Measurements from ENCODE around the gene AGBL4.

The AGBL4 gene

DNA sequence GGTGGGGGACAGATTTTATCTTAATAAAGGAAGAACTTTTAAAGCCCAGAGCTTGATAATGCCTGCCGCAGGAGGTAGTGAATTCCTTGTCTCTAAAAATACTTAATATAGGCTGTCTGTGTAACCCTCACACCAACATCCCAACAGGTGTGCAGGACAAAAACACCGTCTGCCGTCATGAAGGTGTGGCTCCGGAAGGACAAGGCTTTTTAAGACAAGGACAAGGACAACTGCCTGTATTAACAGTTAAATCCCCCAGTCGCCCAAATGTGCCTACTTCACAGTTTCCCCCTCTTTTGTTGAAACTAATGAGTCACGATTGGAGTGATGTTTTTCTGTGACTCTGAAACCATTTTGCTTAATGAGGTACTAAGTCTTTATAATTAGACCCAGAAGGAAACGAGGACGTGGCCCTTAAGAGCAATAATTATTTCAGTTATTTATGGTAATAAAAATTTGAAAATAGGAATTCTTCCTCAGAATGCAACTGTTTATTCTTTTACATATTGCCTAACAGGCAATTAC is 1524.5 kb downstream of the AGBL4 start:
- no peak for DNase-seq

DNA sequence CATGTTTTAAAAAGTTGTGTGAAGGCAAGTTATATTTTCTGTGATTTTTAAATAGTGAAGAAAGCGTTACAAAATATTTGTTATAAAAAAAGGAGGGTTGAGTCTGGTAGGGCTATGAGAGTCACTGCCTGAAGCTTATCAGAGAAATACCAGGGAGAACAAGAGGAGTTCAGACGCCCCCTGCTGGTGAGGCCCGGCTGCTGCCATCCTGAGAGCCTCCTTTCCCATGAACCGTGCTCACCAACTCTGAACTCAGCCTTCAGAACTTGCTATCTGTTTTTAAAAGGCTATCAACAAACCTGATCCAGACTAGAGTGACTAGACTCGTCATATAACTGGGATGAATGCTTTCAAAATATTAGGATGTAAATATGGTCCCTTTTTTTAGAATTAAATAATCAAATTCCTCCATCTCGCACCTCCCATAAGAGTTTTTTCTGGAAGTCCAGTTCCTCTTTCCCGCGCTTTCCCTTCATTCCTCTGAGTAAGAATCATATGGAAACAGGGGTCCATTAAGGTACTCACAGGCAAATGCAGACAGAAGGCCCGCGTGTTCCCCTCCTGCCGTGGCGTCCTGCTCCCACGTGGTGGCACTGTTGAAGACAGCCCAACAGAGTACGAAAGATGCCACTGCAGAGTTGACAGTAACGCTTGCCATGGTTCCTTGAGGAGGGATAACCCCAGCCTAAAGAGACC is 1525.5 kb downstream of the AGBL4 start:
- DNase-seq, result peak; percentile 70

DNA sequence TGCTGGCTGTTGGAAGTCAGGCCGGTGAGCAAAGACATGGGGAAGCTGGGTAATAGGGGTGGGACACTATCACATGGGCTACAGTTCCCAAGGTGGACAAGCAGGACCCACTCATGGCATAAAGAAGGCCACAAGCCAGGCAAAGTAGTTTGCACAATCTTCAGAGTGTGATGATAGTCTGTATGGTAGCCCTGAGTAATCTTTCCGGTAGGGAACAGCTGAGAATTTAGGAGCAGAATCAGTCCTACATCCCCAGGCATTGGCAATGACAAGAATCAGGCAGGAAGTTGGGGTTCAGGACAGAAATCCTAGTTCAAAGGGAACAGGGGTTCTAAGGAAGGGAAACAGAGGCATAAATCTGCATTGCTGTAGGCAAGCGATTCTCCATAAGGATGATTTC is 1527.8 kb downstream of the AGBL4 start:
- DNase-seq, result no peak

DNA sequence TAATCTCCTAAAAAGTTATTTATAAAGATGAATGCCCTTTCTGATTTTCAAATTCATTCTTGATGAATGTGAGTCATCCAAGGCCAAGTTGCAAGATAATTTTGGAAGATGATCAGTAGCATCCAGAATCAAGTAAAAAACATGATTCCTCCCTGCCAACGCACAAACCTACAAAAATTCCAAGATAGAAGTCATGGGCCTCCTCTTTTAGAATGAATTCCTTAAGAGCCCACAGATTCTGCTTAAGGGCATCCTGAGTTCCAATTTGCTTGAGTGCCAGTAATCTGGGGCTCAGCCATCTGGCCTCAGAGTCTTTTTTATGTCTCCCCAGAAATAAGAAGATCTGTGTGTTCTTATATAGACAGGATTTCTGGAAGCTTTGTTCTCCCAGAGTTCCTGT is 1528.6 kb downstream of the AGBL4 start:
- DNase-seq, result no peak

DNA sequence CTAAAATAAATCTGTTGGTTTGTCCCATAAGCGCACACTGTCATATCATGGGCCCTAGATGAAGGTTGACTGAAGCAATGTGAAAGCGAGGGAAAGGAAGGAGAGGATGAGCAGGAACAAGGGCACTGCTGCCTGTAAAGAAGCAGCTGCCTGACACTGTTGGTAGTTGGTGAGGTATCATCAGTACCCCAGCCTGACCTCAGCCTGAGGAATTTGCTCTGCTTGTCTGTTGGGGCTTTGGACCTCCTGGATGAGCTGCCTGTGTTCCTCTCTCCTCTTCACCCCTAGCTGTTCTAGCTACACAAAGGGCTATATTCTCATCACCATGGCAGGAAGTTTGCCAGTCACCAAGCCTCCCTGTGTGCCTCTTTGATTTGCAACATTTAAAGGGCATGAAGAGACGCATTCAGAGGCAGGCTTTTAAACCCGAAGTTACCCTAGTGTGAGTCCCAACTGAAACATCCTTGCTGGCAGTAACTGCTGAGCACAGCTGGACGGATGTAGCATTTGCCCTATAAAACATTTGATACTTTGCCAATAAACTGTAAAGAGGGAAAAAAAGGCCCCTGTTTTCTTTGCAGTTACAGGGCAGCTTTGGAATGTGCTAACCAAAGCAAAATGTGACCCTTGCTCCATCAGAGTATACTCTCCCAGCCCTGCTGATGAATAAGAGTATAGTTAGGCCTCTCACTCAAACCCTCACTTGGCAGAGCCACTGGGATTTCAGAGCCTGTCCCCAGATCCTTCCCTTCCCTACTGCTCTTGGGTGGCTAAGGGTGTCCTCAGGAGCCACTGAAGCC is 1529.6 kb downstream of the AGBL4 start:
- no peak for DNase-seq

DNA sequence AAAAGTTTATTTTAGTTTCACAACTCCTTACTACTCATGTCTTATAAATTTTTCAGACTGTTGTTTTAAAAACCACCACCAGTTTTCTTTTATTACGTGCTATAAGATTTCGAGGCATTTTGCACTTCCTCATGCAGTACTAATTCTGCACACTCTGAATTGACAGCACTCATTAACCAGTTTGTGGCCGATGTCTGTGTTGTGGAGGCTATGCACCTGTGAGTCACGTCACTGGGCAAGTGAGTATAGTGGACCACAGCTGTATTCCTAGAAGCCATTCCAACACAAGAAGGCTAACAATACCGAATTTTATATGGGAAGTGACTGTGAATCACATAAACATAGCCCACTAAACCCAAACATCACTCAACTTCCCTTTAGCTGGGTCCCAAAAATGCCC is 1530.7 kb downstream of the AGBL4 start:
- DNase-seq, result no peak

DNA sequence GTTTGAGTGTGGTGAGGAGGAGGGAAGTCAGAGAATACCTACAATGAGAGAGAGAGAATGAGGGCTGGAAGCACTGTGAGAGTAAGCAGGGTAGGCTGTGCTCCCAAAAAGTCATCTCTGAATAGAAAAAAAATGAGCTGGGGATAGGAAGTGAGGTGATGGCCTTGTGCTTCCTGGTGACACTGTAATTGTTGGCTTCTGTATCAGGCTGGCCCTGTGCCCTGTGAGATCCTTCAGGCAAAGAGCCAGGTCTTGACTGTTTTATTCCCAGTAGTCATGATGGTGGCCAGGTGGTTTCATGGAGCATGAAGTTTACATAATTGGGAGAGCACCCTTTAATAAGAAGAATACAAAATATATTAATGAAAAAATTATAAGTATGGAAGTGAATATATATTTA is 1531.4 kb downstream of the AGBL4 start:
- no peak for DNase-seq

DNA sequence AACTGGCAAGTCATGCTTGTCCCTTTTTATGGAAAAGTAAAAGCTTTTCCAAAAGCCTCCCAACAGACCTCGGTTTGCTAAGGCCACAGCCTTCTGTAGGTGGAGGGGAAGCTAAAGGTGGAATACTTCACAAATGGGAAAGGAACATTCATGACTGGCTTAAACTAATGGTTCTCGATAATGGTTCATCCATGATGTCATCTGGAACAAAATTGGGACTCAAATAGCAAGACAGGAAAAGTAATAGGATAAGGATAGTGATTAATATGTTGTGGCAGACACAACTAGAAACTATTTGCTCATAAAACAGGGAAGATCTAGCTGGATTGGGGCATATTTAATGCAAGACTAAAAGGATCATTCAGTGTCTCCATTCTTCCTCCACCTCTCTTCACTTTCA is 1535.0 kb downstream of the AGBL4 start:
- no peak for DNase-seq

Measured in stimulated activated CD4-positive, alpha-beta T cell treated with anti-CD3 and anti-CD28 coated beads, Interleukin-12 subunit alpha, Interleukin-12 subunit beta, amount 100 ng/mL, for 4 hours (primary cell).